T-cell (primary cell): ENCODE data around the gene NUPR1. TPM values are rescaled to one million over a fixed set of nuclear protein-coding genes. Genes with fewer than 3 reads are reported as not detected.

ENCODE experiments used
- ATAC-seq, 4 experiments: fragments of 200-7000 bp in 3 of 4; fragments of 150-1000 bp in 1 of 4; cut with Tn5 transposase; replicated peaks in 1 of 4; 1 replicate in 3 of 4; 2 replicates in 1 of 4; pipeline ENCODE4 v1.10.0; 2021; ENCODE audit warnings: moderate library complexity in 3 of 4, mild to moderate bottlenecking in 2 of 4, moderate number of reproducible peaks in 1 of 4
- CTCF ChIA-PET, 2 donors: fragments of 300-600 bp; sonication (Branson Sonifier 250); formaldehyde crosslinking; loops; one replicate each; lab custom pipeline; 2022; ENCODE audit warnings: antibody characterized with exemption in 2 of 2; lab: Charles Lee
- POLR2A ChIA-PET, 2 donors: fragments of 300-600 bp; sonication (Branson Sonifier 250); formaldehyde crosslinking; loops; one replicate each; lab custom pipeline; 2022; ENCODE audit warnings: antibody characterized with exemption in 2 of 2; lab: Charles Lee
- DNase-seq, 35 experiments: peaks; one replicate each; pipeline versions ENCODE4 v3.0.0 to v3.0.0-alpha.2; 2013 to 2023
- H3K27ac ChIP-seq: one replicate; pipeline ENCODE4 v1.5.1; 2013; ENCODE audit warnings: low read length
- H3K27me3 ChIP-seq, 2 experiments: replicated peaks in 1 of 2; 1 replicate in 1 of 2; 2 replicates in 1 of 2; pipeline versions ENCODE4 v1.6.1 to v1.7.0; 2013; ENCODE audit warnings: low read length in 1 of 2, mixed read lengths in 1 of 2; ENCODE audit not compliant: control insufficient read depth in 2 of 2, insufficient read depth in 2 of 2; ENCODE audit errors: extremely low read depth in 1 of 2
- H3K36me3 ChIP-seq, 2 donors: 1 replicate in 1 of 2; 2 replicates in 1 of 2; pipeline versions ENCODE4 v1.6.1 to v1.7.0; 2013; ENCODE audit warnings: low read length in 1 of 2; ENCODE audit not compliant: control insufficient read depth in 2 of 2, insufficient read depth in 1 of 2; ENCODE audit errors: extremely low read depth in 1 of 2
- H3K4me1 ChIP-seq, 2 experiments: 1 replicate in 1 of 2; 2 replicates in 1 of 2; pipeline versions ENCODE4 v1.6.1 to v1.7.0; 2013; ENCODE audit warnings: low read length in 2 of 2, mixed read lengths in 1 of 2; ENCODE audit not compliant: insufficient read depth in 2 of 2, control insufficient read depth in 1 of 2; ENCODE audit errors: extremely low read depth in 1 of 2
- H3K4me3 ChIP-seq, 2 donors: 1 replicate in 1 of 2; 2 replicates in 1 of 2; pipeline versions ENCODE4 v1.5.1 to v1.7.0; 2013; ENCODE audit warnings: mild to moderate bottlenecking in 2 of 2, low read length in 1 of 2, moderate library complexity in 1 of 2; ENCODE audit not compliant: control insufficient read depth in 1 of 2; ENCODE audit errors: extremely low read depth in 1 of 2
- H3K9me3 ChIP-seq: 2 replicates; pipeline ENCODE4 v1.7.0; 2013
- H3K27ac Mint-ChIP-seq, 2 donors: one replicate each; pipeline ENCODE4 v1.8.0; 2020 to 2021; ENCODE audit warnings: mild to moderate bottlenecking in 2 of 2, mixed read lengths in 2 of 2
- H3K27me3 Mint-ChIP-seq, 2 donors: one replicate each; pipeline ENCODE4 v1.8.0; 2021 to 2022; ENCODE audit warnings: mixed read lengths in 2 of 2
- H3K36me3 Mint-ChIP-seq: one replicate; pipeline ENCODE4 v1.8.0; 2021; ENCODE audit warnings: mixed read lengths
- H3K4me1 Mint-ChIP-seq, 3 donors: one replicate each; pipeline ENCODE4 v1.8.0; 2020 to 2022; ENCODE audit warnings: mixed read lengths in 3 of 3, mild to moderate bottlenecking in 1 of 3
- H3K4me3 Mint-ChIP-seq, 3 donors: one replicate each; pipeline ENCODE4 v1.8.0; 2020 to 2022; ENCODE audit warnings: mild to moderate bottlenecking in 3 of 3, mixed read lengths in 3 of 3, moderate library complexity in 3 of 3
- H3K9me3 Mint-ChIP-seq, 3 donors: one replicate each; pipeline ENCODE4 v1.8.0; 2020 to 2022; ENCODE audit warnings: mixed read lengths in 3 of 3
- WGBS: methylation state at CpG from one replicate; pipeline ENCODE4 v1.1.5; 2013; ENCODE audit warnings: missing lambda C conversion rate; ENCODE audit not compliant: insufficient coverage; 5-methylcytosine and 5-hydroxymethylcytosine counted together
- total RNA-seq, 35 experiments: library from RNA in 6 of 35; stranded (reverse) in 6 of 35; fragments of 120-200 nt in 1 of 35; gene quantifications; one replicate each; pipeline versions ENCODE4 v1.2.1 to v1.2.4 and lab custom pipeline; 2013 to 2026

Gene NUPR1, protein sequence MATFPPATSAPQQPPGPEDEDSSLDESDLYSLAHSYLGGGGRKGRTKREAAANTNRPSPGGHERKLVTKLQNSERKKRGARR
- total RNA-seq = under 1 TPM in 3 of 5 donors, not detected in 2; 0.70 to 0.99 (median 0.98) TPM
- total RNA-seq (2013) = 0.07 TPM
- 0 to 0.33 (median 0) reads per million in 29 experiments for total RNA-seq (lab: John Stamatoyannopoulos, UW)

DNA sequence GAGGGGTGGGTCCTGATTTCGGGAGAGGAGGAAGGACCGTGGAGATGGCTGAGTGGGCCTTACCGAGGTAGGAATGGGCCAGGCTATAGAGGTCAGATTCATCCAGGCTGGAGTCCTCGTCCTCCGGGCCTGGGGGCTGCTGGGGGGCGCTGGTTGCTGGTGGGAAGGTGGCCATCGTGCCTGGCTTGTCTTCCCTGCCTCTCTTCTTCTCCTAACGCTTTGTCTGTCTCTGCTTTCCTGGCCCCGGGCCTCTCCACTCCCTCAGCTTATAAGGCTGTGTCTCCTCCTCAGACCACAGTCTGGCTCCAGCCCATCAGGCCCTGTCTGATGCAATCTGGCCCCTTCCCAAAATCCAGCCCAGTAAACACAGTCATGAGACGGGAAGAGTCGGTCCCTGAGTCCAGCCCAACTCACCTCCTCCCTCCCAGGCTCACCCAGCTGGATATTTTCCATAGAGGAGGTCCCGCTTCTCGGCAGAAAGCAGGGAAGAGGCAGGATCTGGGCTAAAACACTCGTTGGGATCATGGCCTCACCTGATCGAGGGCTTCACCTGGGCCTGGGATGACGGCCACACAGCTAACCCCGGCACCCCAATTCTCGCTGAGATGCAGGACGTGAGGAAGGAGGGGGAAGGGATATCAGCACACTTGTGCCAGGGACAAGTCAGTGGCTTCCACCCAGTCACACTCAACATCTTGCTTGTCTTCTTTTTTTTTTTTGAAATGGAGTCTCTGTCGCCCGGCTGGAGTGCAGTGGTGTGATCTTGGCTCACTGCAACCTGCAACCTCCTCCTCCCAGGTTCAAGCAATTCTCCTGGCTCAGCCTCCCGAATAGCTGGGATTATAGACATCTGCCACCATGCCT, at the start of gene NUPR1:
Gene NUPR1, minus strand, starts transcription at position 242 of the 864 bp plus-strand sequence. Its CDS starts 67 bp downstream, at position 175.
- H3K36me3 ChIP-seq = no peaks in the 10 kb centered on the region
- H3K27ac Mint-ChIP-seq = peak within 1 kb of the TSS; percentile 73 to 74
- CTCF ChIA-PET = no interaction called here

DNA sequence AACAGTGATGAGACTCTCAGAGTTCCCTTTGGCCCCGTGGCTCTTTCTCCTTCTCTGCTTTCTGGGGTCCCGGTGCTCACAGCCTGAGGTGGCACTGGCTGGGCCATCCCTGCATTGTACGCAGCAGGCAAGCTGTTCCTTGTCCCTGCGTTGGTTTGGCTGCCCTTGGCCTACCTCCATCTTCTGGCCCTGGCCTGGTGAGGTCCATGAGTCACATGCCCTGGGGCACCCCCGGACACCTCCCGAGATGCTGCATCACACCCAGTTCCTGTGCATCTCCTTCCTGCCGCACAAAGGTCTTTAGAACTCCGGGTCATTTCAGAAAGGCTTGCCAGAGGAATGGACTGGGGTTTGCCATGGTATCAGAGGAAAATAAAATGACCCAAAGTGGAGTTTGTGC, 48.6 kb upstream of the NUPR1 start:
- no peaks in the 10 kb centered on the region for H3K27me3 Mint-ChIP-seq
- peaks cover 57% of the 10 kb centered on the region for H3K36me3 Mint-ChIP-seq
- no peaks in the 10 kb centered on the region for H3K4me1 Mint-ChIP-seq
- Histone ChIP-seq H3K4me3 (no peak overlapping the region), H3K9me3 (no peaks in the 10 kb centered on the region), H3K4me1 (no peaks in the 10 kb centered on the region), H3K27me3 (no peaks in the 10 kb centered on the region), H3K36me3 (peaks cover 22 to 76% of the 10 kb centered on the region in 2 donors), H3K27ac (no peak overlapping the region)
- WGBS = 92% methylated on average over 6 of the region's 8 CpGs
- no peak for ATAC-seq
- H3K27ac Mint-ChIP-seq = no peak overlapping the region
- ChIA-PET CTCF (no interaction called here), POLR2A (no interaction called here)
- DNase-seq = no peak
- no peak overlapping the region for H3K4me3 Mint-ChIP-seq
- H3K9me3 Mint-ChIP-seq = no peaks in the 10 kb centered on the region

More for the DNA sequence above, at the start of gene NUPR1:
- Mint-ChIP-seq H3K36me3 (no peaks in the 10 kb centered on the region), H3K4me3 (no peak within 1 kb of the TSS), H3K27me3 (no peaks in the 10 kb centered on the region), H3K4me1 (peaks cover 37 to 53% (median 41%) of the 10 kb centered on the region in 3 donors), H3K9me3 (no peaks in the 10 kb centered on the region)
- POLR2A ChIA-PET = interaction anchor here in 1 of 2 donors (0.5 to 0.6 kb wide), 2 partner anchors 38 to 1475 kb away, joined by 3 read pairs; no protein-coding TSS in a partner anchor
- Histone ChIP-seq H3K4me1 (peaks cover 21 to 26% of the 10 kb centered on the region in 2 experiments), H3K27ac (no peak within 1 kb of the TSS), H3K9me3 (no peaks in the 10 kb centered on the region), H3K4me3 (no peak within 1 kb of the TSS), H3K27me3 (no peaks in the 10 kb centered on the region)
- ATAC-seq (no peak), DNase-seq (no peak)
- 93% methylated on average over 12 of the region's 22 CpGs for WGBS

DNA sequence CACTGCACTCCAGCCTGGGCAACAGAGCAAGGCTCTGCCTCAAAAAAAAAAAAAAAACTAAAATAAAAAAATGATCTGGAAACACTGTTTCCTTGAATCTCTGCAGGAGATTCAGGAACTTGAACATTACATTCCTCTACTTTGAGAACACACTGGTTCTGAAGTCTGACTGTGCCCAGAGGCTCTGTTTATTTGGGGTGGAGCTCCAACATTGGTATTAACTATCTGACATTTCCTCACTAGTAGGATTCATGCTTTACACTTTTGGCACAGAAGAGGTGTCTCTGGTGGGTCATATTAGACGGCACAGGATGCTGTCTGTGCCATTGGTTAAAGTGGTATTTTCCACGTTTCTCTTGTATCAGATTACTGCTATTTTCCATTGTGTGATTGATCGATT, 47.7 kb upstream of the NUPR1 start:
- no peak overlapping the region for H3K27ac Mint-ChIP-seq
- 86% methylated on average over 2 of the region's 3 CpGs for WGBS

DNA sequence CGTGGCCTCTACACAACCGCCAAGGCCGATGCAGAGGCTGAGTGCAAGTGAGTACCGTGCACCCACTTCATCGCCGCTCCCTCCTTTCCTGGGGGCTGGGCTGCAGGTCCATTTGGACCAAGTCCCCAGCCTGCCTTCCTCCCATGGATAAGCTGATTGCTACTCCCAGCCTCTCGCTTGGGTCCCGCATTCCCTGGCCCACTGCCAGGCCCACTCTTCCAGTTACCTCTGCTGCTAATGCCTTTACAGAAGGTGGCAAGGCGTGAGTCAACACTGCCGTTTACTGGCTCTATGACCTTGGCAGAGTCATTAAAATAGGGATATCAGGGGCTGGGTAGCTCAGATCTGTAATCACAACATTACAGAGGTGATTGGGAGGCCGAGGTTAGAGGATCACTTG, 46.9 kb upstream of the NUPR1 start:
- Mint-ChIP-seq H3K27ac (no peak overlapping the region), H3K4me1 (no peaks in the 10 kb centered on the region), H3K9me3 (no peaks in the 10 kb centered on the region), H3K27me3 (no peaks in the 10 kb centered on the region), H3K36me3 (peaks cover 62% of the 10 kb centered on the region), H3K4me3 (no peak overlapping the region)
- H3K27me3 ChIP-seq = no peaks in the 10 kb centered on the region
- CTCF ChIA-PET = interaction anchor here in 1 of 2 donors (0.6 kb wide), 1 partner anchor 95 kb away, joined by 5 read pairs; no protein-coding TSS in a partner anchor
- DNase-seq = no peak
- H3K9me3 ChIP-seq = no peaks in the 10 kb centered on the region
- POLR2A ChIA-PET = no interaction called here
- H3K27ac ChIP-seq = no peak overlapping the region
- peaks cover 27 to 85% of the 10 kb centered on the region in 2 donors for H3K36me3 ChIP-seq
- no peak overlapping the region for H3K4me3 ChIP-seq
- no peaks in the 10 kb centered on the region for H3K4me1 ChIP-seq
- WGBS = 100% methylated on average over 8 of the region's 11 CpGs
- no peak for ATAC-seq

More for the DNA sequence above, 47.7 kb upstream of the NUPR1 start:
- H3K36me3 Mint-ChIP-seq = peaks cover 61% of the 10 kb centered on the region
- ChIA-PET POLR2A (no interaction called here), CTCF (interaction anchor here in 1 of 2 donors (0.6 kb wide), 1 partner anchor 96 kb away, joined by 5 read pairs; no protein-coding TSS in a partner anchor)
- H3K4me3 Mint-ChIP-seq = no peak overlapping the region
- Histone ChIP-seq H3K27ac (no peak overlapping the region), H3K36me3 (peaks cover 22 to 85% of the 10 kb centered on the region in 2 donors), H3K4me3 (no peak overlapping the region), H3K4me1 (no peaks in the 10 kb centered on the region), H3K9me3 (no peaks in the 10 kb centered on the region), H3K27me3 (no peaks in the 10 kb centered on the region)
- no peaks in the 10 kb centered on the region for H3K27me3 Mint-ChIP-seq
- no peaks in the 10 kb centered on the region for H3K9me3 Mint-ChIP-seq
- DNase-seq (no peak), ATAC-seq (no peak)
- no peaks in the 10 kb centered on the region for H3K4me1 Mint-ChIP-seq

DNA sequence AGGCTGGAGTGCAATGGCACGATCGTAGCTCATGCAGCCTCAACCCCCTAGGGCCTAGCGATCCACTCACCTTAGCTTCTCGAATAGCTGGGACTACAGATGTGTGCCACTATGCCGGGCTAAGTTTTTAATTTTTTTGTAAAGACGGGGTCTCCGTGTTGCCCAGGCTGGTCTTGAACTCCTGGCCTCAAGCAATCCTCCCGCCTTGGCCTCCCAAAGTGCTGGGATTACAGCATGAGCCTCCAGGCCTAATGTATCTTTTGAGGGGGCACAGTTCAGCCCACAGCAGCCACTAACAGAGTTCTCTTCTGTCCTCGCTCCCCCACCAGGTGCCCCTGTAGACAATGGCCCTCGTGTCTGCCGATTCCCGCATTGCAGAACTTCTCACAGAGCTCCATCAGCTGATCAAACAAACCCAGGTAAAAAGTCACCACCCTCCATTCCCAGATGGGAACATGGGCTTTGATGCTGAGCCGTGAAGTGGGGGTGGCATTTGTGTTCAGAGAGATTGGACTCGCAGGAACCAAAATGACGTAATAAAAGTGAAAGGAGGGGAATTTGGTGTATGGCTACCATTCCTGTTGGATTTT, 42.0 kb upstream of the NUPR1 start:
- POLR2A ChIA-PET = interaction anchor here in 1 of 2 donors (0.5 kb wide), 1 partner anchor 13 kb away, joined by 8 read pairs; no protein-coding TSS in a partner anchor

DNA sequence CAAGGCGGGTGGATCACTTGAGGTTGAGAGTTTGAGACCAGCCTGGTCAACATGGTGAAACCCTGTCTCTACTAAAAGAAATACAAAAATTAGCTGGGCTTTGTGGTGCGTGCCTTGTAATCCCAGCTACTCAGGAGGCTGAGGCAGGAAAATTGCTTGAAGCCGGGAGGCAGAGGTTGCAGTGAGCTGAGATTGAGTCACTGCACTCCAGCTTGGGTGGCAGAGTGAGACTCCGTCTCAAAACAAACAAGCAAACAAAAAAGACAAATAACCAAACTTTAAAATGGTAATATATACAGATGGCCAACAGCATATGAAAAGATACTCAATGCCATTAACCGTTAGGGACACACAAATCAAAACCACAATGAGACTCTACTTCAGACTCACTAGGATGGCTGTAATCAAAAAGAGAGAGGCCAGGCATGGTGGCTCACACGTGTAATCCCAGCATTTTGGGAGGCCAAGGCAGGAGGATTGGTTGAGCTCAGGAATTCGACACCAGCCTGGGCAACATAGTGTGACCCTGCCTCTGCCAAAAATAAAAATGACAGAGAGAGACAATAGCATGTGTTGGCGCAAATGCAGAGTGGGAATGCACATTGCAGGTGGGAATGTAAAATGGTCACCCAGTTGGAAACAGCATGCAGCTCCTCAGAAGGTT, 36.8 kb upstream of the NUPR1 start:
- H3K36me3 ChIP-seq = peaks cover 1 to 6% of the 10 kb centered on the region in 2 donors
- Mint-ChIP-seq H3K27ac (no peak overlapping the region), H3K36me3 (peaks cover 22% of the 10 kb centered on the region), H3K9me3 (no peaks in the 10 kb centered on the region), H3K27me3 (no peaks in the 10 kb centered on the region), H3K4me1 (peaks cover 31 to 43% (median 39%) of the 10 kb centered on the region in 3 donors), H3K4me3 (no peak overlapping the region)
- H3K4me3 ChIP-seq = no peak overlapping the region
- ATAC-seq (no peak), DNase-seq (no peak)
- H3K27ac ChIP-seq = no peak overlapping the region
- ChIA-PET CTCF (interaction anchor here in 1 of 2 donors (0.7 kb wide), 1 partner anchor 1935 kb away, joined by 3 read pairs; no protein-coding TSS in a partner anchor), POLR2A (no interaction called here)
- no peaks in the 10 kb centered on the region for H3K4me1 ChIP-seq
- WGBS = 94% methylated on average over 4 of the region's 8 CpGs
- no peaks in the 10 kb centered on the region for H3K9me3 ChIP-seq
- H3K27me3 ChIP-seq = no peaks in the 10 kb centered on the region

More for the DNA sequence above, 42.0 kb upstream of the NUPR1 start:
- CTCF ChIA-PET = no interaction called here
- H3K27ac Mint-ChIP-seq = no peak overlapping the region
- Histone ChIP-seq H3K4me3 (no peak overlapping the region), H3K27ac (no peak overlapping the region), H3K36me3 (peaks cover 17 to 46% of the 10 kb centered on the region in 2 donors), H3K27me3 (no peaks in the 10 kb centered on the region), H3K4me1 (no peaks in the 10 kb centered on the region), H3K9me3 (no peaks in the 10 kb centered on the region)
- H3K36me3 Mint-ChIP-seq = peaks cover 48% of the 10 kb centered on the region
- no peaks in the 10 kb centered on the region for H3K9me3 Mint-ChIP-seq
- no peak for ATAC-seq
- peaks cover 6 to 8% (median 8%) of the 10 kb centered on the region in 3 donors for H3K4me1 Mint-ChIP-seq
- H3K27me3 Mint-ChIP-seq = no peaks in the 10 kb centered on the region
- 98% methylated on average over 12 of the region's 15 CpGs for WGBS
- no peak for DNase-seq
- H3K4me3 Mint-ChIP-seq = no peak overlapping the region
